Hematopoietic multipotent progenitor cell treated with erythropoietin and hydrocortisone succinate and interleukin-3 and kit ligand, for 15 days (in vitro differentiated cells): ENCODE results near the gene ODC1.

ENCODE experiments used
- DNase-seq: peaks from one replicate; pipeline ENCODE4 v3.0.0-alpha.2; 2015; ENCODE audit warnings: low spot score

ODC1 gene

GRCh38 chr2:10433947-10434885, 13.9 kb downstream of the ODC1 start:
- no peak for DNase-seq

- DNase-seq = no peak
These were observed 14.7 kb downstream of the ODC1 start for GRCh38 chr2:10433264-10433946.

- peak; percentile 25 for DNase-seq
These were observed 15.6 kb downstream of the ODC1 start for GRCh38 chr2:10432311-10433181.

- DNase-seq = no peak
These were observed 16.3 kb downstream of the ODC1 start for GRCh38 chr2:10431797-10432196.

- DNase-seq = no peak
These were observed 17.1 kb downstream of the ODC1 start for GRCh38 chr2:10430886-10431622.

- DNase-seq = no peak
These were observed 19.2 kb downstream of the ODC1 start for GRCh38 chr2:10428924-10429323.

- no peak for DNase-seq
These were observed 19.8 kb downstream of the ODC1 start for GRCh38 chr2:10428355-10428754.

- DNase-seq = no peak
These were observed 20.5 kb downstream of the ODC1 start for GRCh38 chr2:10427618-10427949.

GRCh38 chr2:10426726-10427617, 21.2 kb downstream of the ODC1 start:
- DNase-seq = no peak

- no peak for DNase-seq
These were observed 22.4 kb downstream of the ODC1 start for GRCh38 chr2:10425699-10426098.

- DNase-seq = no peak
These were observed 23.1 kb downstream of the ODC1 start for GRCh38 chr2:10424916-10425505.

GRCh38 chr2:10424051-10424450, 24.1 kb downstream of the ODC1 start:
- DNase-seq = no peak

- no peak for DNase-seq
These were observed 24.7 kb downstream of the ODC1 start for GRCh38 chr2:10423400-10423774.

- no peak for DNase-seq
These were observed 25.3 kb downstream of the ODC1 start for GRCh38 chr2:10422732-10423399.

GRCh38 chr2:10422251-10422650, 25.9 kb downstream of the ODC1 start:
- DNase-seq = no peak

GRCh38 chr2:10419553-10420257, 28.4 kb downstream of the ODC1 start:
- no peak for DNase-seq

GRCh38 chr2:10417551-10418335, 30.4 kb downstream of the ODC1 start:
- no peak for DNase-seq

- no peak for DNase-seq
These were observed 32.5 kb downstream of the ODC1 start for GRCh38 chr2:10415640-10416039.
